GM19468 (cell line): ENCODE results near the gene OR5B17.
"Not testable (repeated sequence)": the region's sequence is repeated elsewhere in the genome, so short reads cannot be mapped to it uniquely, and the experiment has no call there.

Experiments
- ATAC-seq: cut with Tn5 transposase; IDR thresholded peaks from one replicate; pipeline ENCODE4 v1.9.1; 2021; ENCODE audit warnings: mild to moderate bottlenecking, moderate library complexity, moderate number of reproducible peaks; ENCODE audit not compliant: unreplicated experiment; ENCODE audit errors: extremely low read depth

Gene OR5B17

GRCh38 chr11:58358969-58359368, at the start of gene OR5B17:
Gene OR5B17 (minus strand): TSS chr11:58359069. CDS start chr11:58359069, 0 bp downstream.
- no peak for ATAC-seq

DNA sequence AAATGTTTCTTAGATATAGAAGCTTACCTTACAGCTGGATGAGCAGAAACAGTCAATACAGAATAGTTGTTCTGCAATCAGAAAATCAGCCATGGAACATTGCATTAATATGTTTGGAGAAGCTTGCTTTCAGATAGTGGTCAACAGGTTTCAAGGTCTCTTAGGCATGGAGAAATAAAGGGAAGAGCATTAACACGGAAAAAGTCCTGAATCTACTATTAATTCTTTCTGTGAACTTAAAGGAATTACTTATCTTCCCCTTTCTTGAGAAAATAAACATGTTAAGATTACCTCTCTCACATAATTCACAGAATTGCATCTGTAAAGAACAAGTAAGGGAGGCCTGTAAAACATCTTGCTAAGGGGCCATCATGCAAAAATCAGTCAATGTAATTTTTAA, 47.9 kb upstream of the OR5B17 start, which contains the start of gene OR5B3:
Gene OR5B3, minus strand, starts transcription at position 101 of the 400 bp plus-strand sequence. CDS start 3,465 bp downstream, outside the sequence.
- ATAC-seq = no peak

DNA sequence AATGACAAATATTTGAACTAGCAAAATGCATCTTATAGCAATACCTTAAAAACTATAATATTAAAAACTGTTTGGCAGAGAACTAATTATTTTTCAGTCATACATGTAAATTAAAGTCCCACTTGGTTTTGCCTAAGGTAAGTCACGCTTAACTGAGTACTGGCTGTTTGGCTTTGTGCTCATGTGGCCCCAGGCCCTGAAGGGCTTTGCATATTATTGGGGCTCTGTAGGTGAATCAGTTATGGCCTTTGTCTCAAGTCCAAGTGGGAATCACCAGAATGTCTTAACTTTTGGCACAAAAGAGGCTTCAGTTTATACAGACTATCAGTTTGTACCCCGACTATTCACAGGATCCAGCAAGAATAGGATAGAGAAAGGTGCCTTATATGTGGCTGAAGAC, 40.8 kb upstream of the OR5B17 start:
- ATAC-seq = not testable (repeated sequence)

DNA sequence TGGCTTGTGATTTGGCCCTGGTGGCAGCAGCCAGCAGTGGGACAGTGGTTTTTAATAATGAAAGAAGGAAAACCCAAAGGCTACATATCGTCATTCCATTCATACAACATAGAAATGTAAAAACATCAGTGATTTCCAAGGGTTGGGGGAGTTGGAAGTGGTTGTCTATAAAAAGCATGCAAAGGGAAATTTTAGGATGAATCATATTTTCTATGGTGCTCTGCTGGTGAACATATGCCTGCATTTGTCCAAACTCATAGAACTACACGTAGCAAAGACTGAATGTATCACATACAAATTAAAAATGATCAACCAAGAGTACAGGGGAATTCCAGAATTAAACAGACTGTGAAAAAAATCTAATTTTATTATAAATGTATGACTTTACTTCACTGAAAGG, 36.7 kb upstream of the OR5B17 start:
- ATAC-seq = no peak

DNA sequence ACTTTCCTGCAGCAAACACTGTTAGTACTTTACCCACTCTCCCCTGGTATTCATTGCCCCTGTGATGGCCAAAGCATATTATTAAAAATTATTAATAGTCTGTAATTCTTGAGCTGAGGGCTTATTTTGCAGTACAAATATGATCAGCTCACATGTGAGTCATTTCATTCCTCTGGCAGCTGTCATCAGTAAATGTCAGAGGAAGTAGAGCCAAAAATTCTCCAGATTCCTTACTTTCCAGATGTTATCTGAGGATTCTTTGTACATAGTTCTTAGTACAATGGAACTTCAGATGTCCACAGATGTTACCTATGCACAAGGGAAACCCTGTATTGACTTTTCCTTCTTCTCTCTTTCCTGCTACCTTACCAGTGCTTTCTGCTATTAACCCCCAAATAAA, 35.3 kb upstream of the OR5B17 start:
- ATAC-seq = no peak

DNA sequence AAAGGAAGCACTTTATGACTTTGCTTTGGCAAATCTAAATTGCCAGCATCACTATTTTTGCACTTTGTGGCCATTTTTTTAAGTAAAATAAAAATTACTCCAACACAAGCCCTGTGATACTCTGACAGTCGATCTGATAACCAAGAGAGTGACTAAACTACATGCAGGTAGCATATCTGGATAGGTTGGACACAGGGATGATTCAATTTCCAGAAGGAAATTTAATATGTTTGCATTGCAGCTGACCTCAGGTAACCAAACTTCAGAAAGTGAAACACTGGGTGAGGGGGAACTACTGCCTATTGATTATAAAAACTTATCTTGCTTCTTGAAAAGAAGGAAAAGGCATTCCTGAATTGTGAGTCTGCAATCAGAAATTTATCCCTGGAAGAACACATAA, 33.9 kb upstream of the OR5B17 start:
- ATAC-seq = no peak

GRCh38 chr11:58391879-58392278, 33.0 kb upstream of the OR5B17 start:
- ATAC-seq = no peak

DNA sequence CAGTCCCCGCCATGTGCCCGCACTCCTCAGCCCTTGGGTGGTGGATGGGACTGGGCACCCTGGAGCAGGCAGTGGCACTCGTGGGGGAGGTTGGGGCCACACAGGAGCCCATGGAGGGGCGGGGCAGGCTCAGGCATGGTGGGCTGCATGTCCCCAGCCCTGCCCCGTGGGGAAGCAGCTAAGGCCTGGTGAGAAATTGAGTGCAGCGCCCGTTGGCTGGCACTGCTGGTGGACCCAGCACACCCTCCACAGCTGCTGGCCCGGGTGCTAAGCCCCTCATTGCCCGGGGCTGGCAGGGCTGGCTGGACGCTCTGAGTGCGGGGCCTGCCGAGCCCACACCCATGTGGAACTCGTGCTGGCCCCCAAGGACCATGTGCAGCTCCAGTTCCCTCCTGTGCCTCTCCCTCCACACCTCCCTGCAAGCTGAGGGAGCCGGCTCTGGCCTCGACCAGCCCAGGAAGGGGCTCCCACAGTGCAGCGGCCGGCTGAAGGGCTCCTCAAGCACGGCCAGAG, 31.7 kb upstream of the OR5B17 start:
- ATAC-seq = no peak

GRCh38 chr11:58354727-58355126, 4.1 kb downstream of the OR5B17 start:
- no peak for ATAC-seq

GRCh38 chr11:58345204-58345603, 13.7 kb downstream of the OR5B17 start:
- no peak for ATAC-seq

DNA sequence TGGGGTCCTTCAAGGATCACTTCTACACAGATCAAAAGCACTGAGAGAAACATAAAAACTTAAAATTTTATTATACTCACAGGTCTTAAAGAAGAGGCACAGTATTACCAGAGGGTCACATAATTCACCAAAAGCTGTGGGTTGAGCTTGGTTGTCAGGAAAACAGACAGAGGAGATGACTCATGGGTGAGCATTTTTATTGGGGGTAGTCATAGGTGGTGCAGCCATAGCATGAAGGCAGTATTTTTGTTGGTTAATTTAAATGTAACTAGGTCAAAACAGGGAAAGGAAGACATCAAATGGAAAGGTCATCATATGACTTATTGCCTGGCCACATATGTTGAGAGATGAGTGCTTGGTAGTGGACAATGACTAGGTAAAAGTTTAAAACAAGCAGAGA, 24.2 kb downstream of the OR5B17 start:
- ATAC-seq = no peak

- no peak for ATAC-seq
These were observed 28.0 kb downstream of the OR5B17 start for GRCh38 chr11:58330861-58331260.

DNA sequence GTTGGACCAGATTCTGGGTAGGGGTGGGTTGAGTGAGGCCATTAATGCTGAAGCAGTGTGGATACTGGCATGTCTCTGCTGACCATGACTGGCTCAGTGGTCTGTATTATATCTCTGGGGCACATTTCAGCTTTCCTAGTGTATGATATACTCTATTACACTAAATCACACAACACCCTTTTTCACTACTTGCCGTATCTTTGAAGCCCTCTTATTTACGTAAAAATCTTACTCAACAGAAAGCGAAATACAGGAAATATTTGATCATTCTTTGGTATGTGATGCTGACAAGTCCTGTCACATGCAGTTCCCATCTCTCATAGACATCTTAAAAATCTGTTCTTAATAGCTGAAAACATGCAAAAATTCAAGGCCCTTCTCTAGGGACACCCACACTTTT, 40.3 kb downstream of the OR5B17 start:
- ATAC-seq = no peak

DNA sequence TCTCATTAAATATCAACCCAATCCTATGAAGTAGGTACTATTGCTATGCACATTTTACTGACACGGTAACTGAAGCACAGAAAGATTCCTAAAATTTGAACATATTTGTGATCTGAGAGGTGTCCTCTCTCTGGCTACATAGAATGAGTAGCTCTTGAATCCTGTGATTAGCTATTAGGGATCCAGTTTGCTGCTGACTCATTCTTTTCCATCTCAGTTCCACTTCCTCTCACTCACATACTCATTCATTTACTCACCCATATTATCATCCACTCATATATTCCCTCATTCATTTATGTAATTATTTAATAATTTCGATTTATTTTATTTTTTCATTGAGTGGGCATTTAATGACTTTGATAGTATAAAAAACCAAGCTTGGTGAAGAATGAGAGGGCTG, 42.7 kb downstream of the OR5B17 start:
- ATAC-seq = no peak
